GM20431 (cell line): ENCODE measurements around the gene MAGI2.

Experiments used
- in situ Hi-C: fragments of 300-500 bp; cut with MseI, MboI; formaldehyde crosslinking; loops from one replicate; pipeline ENCODE4 v1.15.0; 2020; ENCODE audit warnings: low sequenced_read_pairs; ENCODE audit not compliant: unreplicated experiment

The MAGI2 gene

GRCh38 chr7:79398138-79398749 is 55.2 kb downstream of the MAGI2 start:
- in situ Hi-C loops: no loop called here

DNA sequence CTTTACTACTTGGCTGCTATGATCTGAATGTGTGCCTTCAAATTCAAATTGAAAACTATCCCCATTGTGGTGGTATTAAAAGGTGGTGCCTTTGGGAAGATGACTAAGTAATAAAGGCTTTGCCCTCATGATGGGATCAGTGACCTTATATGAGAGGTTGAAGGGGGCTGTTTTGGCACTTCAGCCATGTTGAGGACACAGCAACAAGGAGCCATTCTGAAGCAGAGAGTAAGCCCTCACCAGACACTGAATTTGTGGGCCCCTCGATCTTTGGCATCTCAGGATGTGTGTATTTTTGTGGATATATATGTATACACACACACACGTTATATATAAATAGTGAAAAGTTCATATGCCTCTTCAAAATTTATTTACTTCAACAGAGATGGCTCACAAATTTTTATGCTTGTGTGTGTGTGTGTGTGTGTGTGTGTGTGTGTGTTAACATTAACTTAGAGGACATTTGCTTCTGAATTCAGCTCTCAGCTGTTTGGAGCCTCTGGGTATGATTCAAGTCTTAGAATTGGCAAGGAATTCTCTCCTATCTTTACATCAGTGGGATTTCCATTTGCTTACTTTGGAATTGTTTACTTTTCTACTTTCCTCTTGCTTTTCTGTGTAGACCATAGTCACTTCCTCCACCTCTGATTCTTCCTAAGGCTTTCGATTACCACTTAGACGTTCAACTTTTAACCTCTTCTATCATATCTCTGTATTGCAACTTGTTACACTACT is 66.6 kb downstream of the MAGI2 start:
- in situ Hi-C loops: no loop called here

DNA sequence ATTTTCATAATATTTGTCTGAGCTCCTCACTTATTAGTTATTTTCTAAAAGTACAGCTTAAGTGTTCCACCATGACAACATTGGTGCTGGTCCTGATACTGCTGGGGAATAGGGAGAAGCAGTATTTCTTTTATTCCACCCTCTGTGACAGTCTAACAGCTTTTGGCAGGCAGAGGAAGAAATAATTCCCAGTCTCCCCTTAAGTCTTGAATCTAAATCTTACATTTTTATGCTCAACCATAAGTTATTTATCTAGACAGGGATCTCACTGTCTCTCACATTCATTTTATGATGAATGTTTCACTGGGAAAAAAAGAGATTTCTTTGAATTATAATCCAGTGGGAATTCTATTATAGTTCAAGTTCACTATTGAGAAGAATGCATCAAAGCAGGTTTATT is 71.5 kb downstream of the MAGI2 start:
- in situ Hi-C loops: no loop called here

- in situ Hi-C loops: no loop called here
These were observed 76.4 kb downstream of the MAGI2 start for GRCh38 chr7:79377097-79377496.

- in situ Hi-C loops: no loop called here
These were observed 77.0 kb downstream of the MAGI2 start for GRCh38 chr7:79376299-79377025.

DNA sequence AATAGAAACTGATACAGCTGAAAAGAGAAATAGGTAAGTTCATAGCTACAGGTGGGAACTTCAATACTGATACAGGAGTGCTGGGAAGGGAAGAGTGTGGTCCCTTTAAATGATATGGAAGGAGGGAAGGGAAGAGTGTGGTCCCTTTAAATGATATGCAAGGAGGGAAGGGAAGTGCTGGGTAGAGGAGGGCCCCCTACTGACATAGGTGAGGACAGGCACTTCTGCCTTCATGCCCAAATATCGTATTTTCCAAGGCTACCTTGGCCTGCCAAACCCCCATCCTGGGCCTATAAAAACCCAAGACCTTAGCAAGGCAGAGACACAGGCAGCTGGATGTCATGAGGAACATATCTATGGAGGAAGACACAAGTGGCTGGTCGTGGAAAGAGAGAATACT is 92.3 kb downstream of the MAGI2 start:
- in situ Hi-C loops: no loop called here

- in situ Hi-C loops: no loop called here
These were observed 93.6 kb downstream of the MAGI2 start for GRCh38 chr7:79359827-79360226.

GRCh38 chr7:79357101-79357500 is 96.4 kb downstream of the MAGI2 start:
- in situ Hi-C loops: no loop called here

DNA sequence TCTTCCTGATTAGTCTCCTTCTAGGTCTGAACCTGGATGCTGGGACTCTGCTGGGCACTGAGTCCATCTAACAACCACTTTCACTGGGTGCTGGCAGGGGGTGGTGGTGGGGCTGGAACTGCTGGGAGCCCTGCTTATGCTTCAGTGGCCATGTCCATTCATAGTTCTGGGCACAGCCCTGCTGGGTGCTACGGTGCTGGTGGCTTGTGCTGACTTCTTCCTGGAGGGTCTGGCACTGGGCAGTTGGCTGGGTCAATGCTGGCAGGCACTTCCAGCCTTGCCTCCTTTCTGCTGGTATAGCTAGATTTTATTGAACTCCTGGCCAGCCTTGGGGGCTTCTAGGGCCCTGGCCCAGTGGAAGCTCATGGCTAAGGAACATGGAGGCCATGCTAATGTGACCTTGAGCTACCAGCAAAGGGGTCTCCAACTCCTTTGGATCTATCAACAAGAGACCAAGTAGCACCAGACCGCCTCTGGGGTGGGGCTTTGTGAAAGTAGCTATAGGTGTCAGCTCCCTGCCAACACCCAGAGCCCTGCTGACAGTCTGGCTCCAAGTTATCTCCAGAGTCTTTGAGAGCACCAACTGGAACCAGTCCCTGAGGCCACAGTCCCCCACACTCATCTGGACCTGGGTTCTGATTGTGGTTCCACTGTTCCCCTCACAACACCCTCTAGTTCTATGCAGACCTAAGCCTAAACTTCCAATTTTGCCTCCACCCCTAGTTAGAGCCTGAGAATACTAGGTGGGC is 99.6 kb downstream of the MAGI2 start:
- in situ Hi-C loops: no loop called here

- in situ Hi-C loops: no loop called here
These were observed 101.1 kb downstream of the MAGI2 start for GRCh38 chr7:79352323-79352722.

DNA sequence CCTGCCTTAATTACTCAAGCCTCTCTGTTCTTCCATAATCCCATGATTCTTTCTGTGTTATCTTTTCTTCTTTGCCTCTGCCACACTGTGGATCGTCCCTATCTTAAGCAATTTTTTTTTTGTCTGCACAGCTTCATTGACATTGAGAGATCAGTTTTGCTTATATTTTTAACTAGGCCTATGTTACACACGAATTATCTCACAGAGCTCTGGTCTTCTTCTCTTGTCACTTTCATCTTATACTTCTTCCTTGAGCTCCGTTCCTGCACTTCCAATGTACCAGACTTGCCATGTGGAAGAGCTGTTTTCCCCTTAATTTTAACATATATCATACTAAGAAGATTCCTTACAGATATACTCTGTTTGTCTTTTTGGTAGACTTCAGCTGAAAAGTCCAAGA is 106.1 kb downstream of the MAGI2 start:
- in situ Hi-C loops: no loop called here

GRCh38 chr7:79341902-79342301 is 111.6 kb downstream of the MAGI2 start:
- in situ Hi-C loops: no loop called here

- in situ Hi-C loops: no loop called here
These were observed 113.3 kb downstream of the MAGI2 start for GRCh38 chr7:79340212-79340611.

DNA sequence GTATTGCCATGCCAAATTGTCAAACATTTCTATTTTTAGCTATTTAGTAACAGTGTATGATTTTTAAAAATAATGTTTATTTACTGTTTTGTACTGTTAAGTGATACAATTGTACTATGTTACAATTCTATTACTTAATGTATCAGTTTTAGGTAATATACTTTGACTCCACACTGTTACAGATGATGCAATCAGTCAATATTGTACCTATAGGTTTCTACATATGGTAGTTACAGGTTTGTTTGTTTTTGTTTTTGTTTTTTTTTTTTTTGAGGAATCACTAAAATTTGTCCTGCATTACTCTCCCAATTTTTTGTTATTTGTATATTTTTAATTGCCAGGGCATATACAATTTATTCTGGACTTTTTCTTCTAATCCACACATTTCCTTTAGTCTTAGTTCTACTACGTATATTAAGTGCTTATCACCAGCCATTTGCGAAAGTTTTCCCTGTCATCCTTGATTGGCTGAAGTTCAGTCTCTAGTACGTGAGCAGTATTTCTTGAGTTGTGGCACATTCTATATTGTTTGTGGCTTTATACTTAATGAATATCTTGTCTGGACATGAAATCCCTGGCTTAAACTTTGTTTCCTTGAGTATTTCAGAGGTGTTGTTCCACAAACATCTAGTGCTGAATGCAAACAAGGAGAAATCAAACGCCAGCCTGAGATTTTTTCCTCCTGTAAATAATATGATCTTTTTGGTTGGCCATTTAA is 114.1 kb downstream of the MAGI2 start:
- in situ Hi-C loops: no loop called here

GRCh38 chr7:79337717-79338116 is 115.8 kb downstream of the MAGI2 start:
- in situ Hi-C loops: no loop called here

GRCh38 chr7:79334841-79335240 is 118.6 kb downstream of the MAGI2 start:
- in situ Hi-C loops: no loop called here

GRCh38 chr7:79334334-79334733 is 119.1 kb downstream of the MAGI2 start:
- in situ Hi-C loops: no loop called here

- in situ Hi-C loops: no loop called here
These were observed 121.4 kb downstream of the MAGI2 start for GRCh38 chr7:79332091-79332490.

DNA sequence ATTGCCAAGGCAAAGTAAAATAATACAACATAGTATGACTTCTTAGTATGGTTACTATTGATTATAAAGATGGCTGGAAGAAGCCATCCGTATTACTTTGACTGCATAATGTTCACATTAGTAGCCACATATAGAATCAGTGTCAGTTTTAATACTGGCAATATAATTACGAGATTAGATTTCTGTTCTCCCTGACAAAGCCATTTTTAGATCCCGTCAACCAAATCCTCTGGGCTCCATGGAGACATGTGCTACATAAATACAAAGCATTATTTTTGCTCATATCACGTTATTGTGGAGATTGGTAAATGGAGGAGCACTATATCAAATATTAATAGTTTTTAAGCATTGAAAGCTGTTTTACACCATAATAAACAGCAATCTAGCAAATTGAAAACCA is 124.0 kb downstream of the MAGI2 start:
- in situ Hi-C loops: no loop called here
